Lower leg skin (tissue), 4 donors: ENCODE measurements around the gene PRKCE. TPM values are rescaled to one million over a fixed set of nuclear protein-coding genes. Genes with fewer than 3 reads are reported as not detected.

Experiments used
- DNase-seq, 2 donors: peaks; one replicate each; pipeline ENCODE4 v3.0.0-alpha.2; 2019; ENCODE audit warnings: low spot score in 2 of 2
- H3K4me3 ChIP-seq: fragments of 200-600 bp; sonication (generic); 2 replicates; pipeline ENCODE4 v1.5.1; 2017; ENCODE audit warnings: mild to moderate bottlenecking, low read depth; ENCODE audit not compliant: poor library complexity, severe bottlenecking
- CTCF ChIP-seq, 3 donors: fragments of 450-650 bp; IDR thresholded peaks; one replicate each; pipeline ENCODE4 v1.5.1; 2016; ENCODE audit warnings: antibody characterized with exemption in 3 of 3, mild to moderate bottlenecking in 3 of 3, moderate library complexity in 2 of 3
- POLR2A ChIP-seq, 2 donors: fragments of 450-650 bp; IDR thresholded peaks; one replicate each; pipeline ENCODE4 v1.6.1; 2016 to 2017; ENCODE audit warnings: antibody characterized with exemption in 2 of 2, mild to moderate bottlenecking in 1 of 2, moderate library complexity in 1 of 2
- WGBS, 2 donors: methylation state at CpG; one replicate each; pipeline ENCODE4 v1.1.5; 2018; 5-methylcytosine and 5-hydroxymethylcytosine counted together
- intact Hi-C: fragments of 100-400 bp; cut with DNase I; formaldehyde crosslinking; loops from one replicate; pipeline ENCODE4 v1.15.0; 2023; ENCODE audit warnings: low total_unique reads
- total RNA-seq, 4 donors: library from RNA; depleted of rRNA; stranded (reverse); fragments of >200 nt; gene quantifications; one replicate each; pipeline ENCODE4 v1.1.0, GENCODE V29; 2016

The PRKCE gene
- total RNA-seq, 4 donors from 2014 or later, result 3.5 to 10.3 (median 6.1) TPM

GRCh38 chr2:46117994-46118393, 466.5 kb downstream of the PRKCE start:
- no peak overlapping the region for H3K4me3 ChIP-seq
- no peak for DNase-seq
- intact Hi-C loops, result no loop called here
- no peak for TF ChIP-seq CTCF (IDR thresholded peaks at IDR 0.05)
- no peak for TF ChIP-seq POLR2A (IDR thresholded peaks at IDR 0.05)
- WGBS, 2 donors, result 83 to 94% methylated on average over 3 of the region's 3 CpGs

- no peak for TF ChIP-seq CTCF (IDR thresholded peaks at IDR 0.05)
- no peak for TF ChIP-seq POLR2A (IDR thresholded peaks at IDR 0.05)
- DNase-seq, result no peak
- no peak overlapping the region for H3K4me3 ChIP-seq
- 72 to 74% methylated on average over 7 of the region's 7 CpGs for WGBS, 2 donors
- intact Hi-C loops, result no loop called here
Observed at GRCh38 chr2:46118656-46119371, 467.3 kb downstream of the PRKCE start.

GRCh38 chr2:46119453-46119852, 468.0 kb downstream of the PRKCE start:
- intact Hi-C loops, result no loop called here
- DNase-seq, result no peak
- no peak overlapping the region for H3K4me3 ChIP-seq
- 42 to 61% methylated on average over 5 of the region's 5 CpGs for whole genome bisulfite sequencing, 2 donors
- no peak for TF ChIP-seq CTCF (IDR thresholded peaks at IDR 0.05)
- TF ChIP-seq POLR2A (IDR thresholded peaks at IDR 0.05), result no peak

GRCh38 chr2:46120792-46121555, 469.5 kb downstream of the PRKCE start:
- WGBS, 2 donors, result 59 to 64% methylated on average over 5 of the region's 5 CpGs
- no peak for TF ChIP-seq POLR2A (IDR thresholded peaks at IDR 0.05)
- no peak for TF ChIP-seq CTCF (IDR thresholded peaks at IDR 0.05)
- intact Hi-C loops, result no loop called here
- no peak overlapping the region for H3K4me3 ChIP-seq
- no peak for DNase-seq

GRCh38 chr2:46122318-46122976, 471.0 kb downstream of the PRKCE start:
- 93 to 96% methylated on average over 5 of the region's 5 CpGs for WGBS, 2 donors
- TF ChIP-seq CTCF (IDR thresholded peaks at IDR 0.05) (no peak), POLR2A (IDR thresholded peaks at IDR 0.05) (no peak)
- intact Hi-C loops, result no loop called here

More at GRCh38 chr2:46122318-46122976, 471.0 kb downstream of the PRKCE start:
- H3K4me3 ChIP-seq, result no peak overlapping the region
- DNase-seq, result no peak
